Parathyroid adenoma (tissue), 2 donors: ENCODE data around the gene NEK2.
"Not testable (repeated sequence)": the region's sequence is repeated elsewhere in the genome, so short reads cannot be mapped to it uniquely, and the experiment has no call there.

ENCODE experiments used
- H2AFZ ChIP-seq: fragments of 300-600 bp; sonication (generic); one replicate; pipeline ENCODE4 v1.7.0; 2017; ENCODE audit warnings: antibody characterized with exemption, mild to moderate bottlenecking
- H3K27ac ChIP-seq: fragments of 300-600 bp; sonication (generic); one replicate; pipeline ENCODE4 v1.7.0; 2017
- H3K27me3 ChIP-seq: fragments of 300-600 bp; sonication (generic); one replicate; pipeline ENCODE4 v1.7.0; 2017; ENCODE audit warnings: low read length; ENCODE audit not compliant: control insufficient read depth, insufficient read depth
- H3K36me3 ChIP-seq: fragments of 300-600 bp; sonication (generic); one replicate; pipeline ENCODE4 v1.7.0; 2017; ENCODE audit warnings: low read length; ENCODE audit not compliant: control insufficient read depth, insufficient read depth
- H3K4me1 ChIP-seq: fragments of 300-600 bp; sonication (generic); one replicate; pipeline ENCODE4 v1.7.0; 2017; ENCODE audit warnings: control low read depth
- H3K4me2 ChIP-seq: fragments of 300-600 bp; sonication (generic); one replicate; pipeline ENCODE4 v1.7.0; 2017; ENCODE audit warnings: low read length
- H3K4me3 ChIP-seq: fragments of 300-600 bp; sonication (generic); one replicate; pipeline ENCODE4 v1.7.0; 2017; ENCODE audit warnings: low read depth, low read length
- H3K79me2 ChIP-seq: fragments of 300-600 bp; sonication (generic); one replicate; pipeline ENCODE4 v1.7.0; 2017; ENCODE audit warnings: control low read depth
- H3K9ac ChIP-seq: fragments of 300-600 bp; sonication (generic); one replicate; pipeline ENCODE4 v1.7.0; 2017; ENCODE audit warnings: mild to moderate bottlenecking
- H3K9me3 ChIP-seq: fragments of 300-600 bp; sonication (generic); one replicate; pipeline ENCODE4 v1.7.0; 2017; ENCODE audit warnings: low read length; ENCODE audit not compliant: control insufficient read depth
- CTCF ChIP-seq: fragments of 300-600 bp; sonication (generic); IDR thresholded peaks from one replicate; pipeline ENCODE4 v1.7.0; 2017; ENCODE audit warnings: antibody characterized with exemption, mild to moderate bottlenecking
- donor health status: primary hyperparathyroidism.

NEK2 gene

DNA sequence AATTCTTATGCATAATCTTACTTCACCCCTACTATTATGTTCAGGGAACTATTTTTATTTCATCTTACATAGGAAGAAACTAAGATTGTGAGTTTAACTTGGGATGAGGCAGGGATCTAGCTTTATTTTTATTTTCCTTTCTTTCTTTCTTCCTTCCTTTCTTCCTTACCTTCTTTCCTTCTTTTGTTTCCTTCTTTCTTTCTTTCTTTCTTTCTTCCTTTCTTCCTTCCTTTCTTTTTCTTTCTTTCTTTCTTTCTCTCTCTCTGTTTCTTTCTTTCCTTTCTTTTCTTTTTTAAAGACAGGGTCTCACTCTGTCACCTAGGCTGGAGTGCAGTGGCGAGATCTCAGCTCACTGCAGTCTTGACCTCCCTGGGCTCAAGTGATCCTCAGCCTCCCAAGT lies 28.9 kb downstream of the NEK2 start:
- H3K79me2 ChIP-seq: no peaks in the 10 kb centered on the region
- H3K27ac ChIP-seq: no peak overlapping the region
- no peak overlapping the region for H3K4me2 ChIP-seq
- no peaks in the 10 kb centered on the region for H3K27me3 ChIP-seq
- no peak overlapping the region for H3K9ac ChIP-seq
- H3K36me3 ChIP-seq: no peaks in the 10 kb centered on the region
- H2AFZ ChIP-seq: no peak overlapping the region
- H3K4me3 ChIP-seq: no peak overlapping the region
- no peaks in the 10 kb centered on the region for H3K4me1 ChIP-seq
- no peak for TF ChIP-seq CTCF
- no peaks in the 10 kb centered on the region for H3K9me3 ChIP-seq

- not testable (repeated sequence) for H3K27me3 ChIP-seq, H3K4me1 ChIP-seq, H3K79me2 ChIP-seq, H3K36me3 ChIP-seq, H2AFZ ChIP-seq, H3K4me3 ChIP-seq, H3K9me3 ChIP-seq, H3K27ac ChIP-seq, H3K9ac ChIP-seq, H3K4me2 ChIP-seq
These were observed 29.8 kb downstream of the NEK2 start for GRCh38 chr1:211645601-211646000.

- H3K4me2 ChIP-seq: no peak overlapping the region
- TF ChIP-seq CTCF: no peak
- H2AFZ ChIP-seq: no peak overlapping the region
- H3K4me1 ChIP-seq: no peaks in the 10 kb centered on the region
- no peaks in the 10 kb centered on the region for H3K9me3 ChIP-seq
- no peaks in the 10 kb centered on the region for H3K79me2 ChIP-seq
- H3K9ac ChIP-seq: no peak overlapping the region
- no peak overlapping the region for H3K27ac ChIP-seq
- no peaks in the 10 kb centered on the region for H3K36me3 ChIP-seq
- no peaks in the 10 kb centered on the region for H3K27me3 ChIP-seq
- H3K4me3 ChIP-seq: no peak overlapping the region
These were observed 30.8 kb downstream of the NEK2 start for GRCh38 chr1:211644653-211645052.

- Histone ChIP-seq H3K9ac (no peak overlapping the region), H2AFZ (peak overlapping the region; percentile 68), H3K79me2 (no peaks in the 10 kb centered on the region), H3K4me3 (no peak overlapping the region), H3K4me2 (no peak overlapping the region), H3K4me1 (no peaks in the 10 kb centered on the region), H3K27me3 (no peaks in the 10 kb centered on the region), H3K36me3 (no peaks in the 10 kb centered on the region), H3K9me3 (no peaks in the 10 kb centered on the region), H3K27ac (no peak overlapping the region)
- no peak for TF ChIP-seq CTCF
These were observed 31.9 kb downstream of the NEK2 start for GRCh38 chr1:211643324-211644212.

GRCh38 chr1:211642870-211643269 lies 32.6 kb downstream of the NEK2 start:
- Histone ChIP-seq H3K79me2 (no peaks in the 10 kb centered on the region), H3K27ac (no peak overlapping the region)

More at GRCh38 chr1:211642870-211643269, 32.6 kb downstream of the NEK2 start:
- Histone ChIP-seq H3K27me3 (no peaks in the 10 kb centered on the region), H3K4me1 (no peaks in the 10 kb centered on the region), H3K4me3 (no peak overlapping the region), H3K9me3 (no peaks in the 10 kb centered on the region), H3K36me3 (no peaks in the 10 kb centered on the region), H3K9ac (no peak overlapping the region), H2AFZ (no peak overlapping the region), H3K4me2 (no peak overlapping the region)
- TF ChIP-seq CTCF: no peak
